ENCODE data around the gene RGS10.

RGS10 gene

GRCh38 chr10:119501690-119502089 is 40.8 kb downstream of the RGS10 start:
- peaks cover 34% of the 10 kb centered on the region for H3K36me3 ChIP-seq (ENCODE audit: insufficient read depth, low read length)
- peak overlapping the region in 1 of 2 experiments; percentile 10; a peak in 2 of 4 replicates for H3K4me3 ChIP-seq (ENCODE audit: low read depth in 1 of 2, low read length in 2 of 2)
- peak overlapping the region; percentile 59 for H2AFZ ChIP-seq (ENCODE audit: low read depth, low read length)
- H3K9me3 ChIP-seq (ENCODE audit: insufficient read depth, low read length, severe bottlenecking), result no peaks in the 10 kb centered on the region
- H4K20me1 ChIP-seq (ENCODE audit: insufficient read depth, low read length), result no peaks in the 10 kb centered on the region
- DNase-seq (peak; percentile 62), ATAC-seq (ENCODE audit: insufficient read depth, low read depth) (peak; percentile 27)
- TF ChIP-seq EZH2 (IDR thresholded peaks at IDR 0.05; ENCODE audit: borderline replicate concordance, low read depth, low read length, severe bottlenecking) (no peak), CTCF (IDR thresholded peaks at IDR 0.05; ENCODE audit: borderline replicate concordance, extremely low read depth, low read length, poor library complexity, severe bottlenecking) (no peak)
- peak overlapping the region; percentile 57 for H3K9ac ChIP-seq (ENCODE audit: low read depth, low read length)
- H3K27me3 ChIP-seq (ENCODE audit: insufficient read depth, low read length, poor library complexity), result no peaks in the 10 kb centered on the region
- H3K27ac ChIP-seq (ENCODE audit: low read length), result peak overlapping the region; percentile 94
- H3K79me2 ChIP-seq (ENCODE audit: insufficient read depth, low read length), result peaks cover 3% of the 10 kb centered on the region; the same call in 1 of the 2 replicates
- H3K4me2 ChIP-seq (ENCODE audit: insufficient read depth, low read length), result peak overlapping the region; percentile 70
- H3K4me1 ChIP-seq (ENCODE audit: insufficient read depth, low read length), result peaks cover 36% of the 10 kb centered on the region

- ATAC-seq (ENCODE audit: insufficient read depth, low read depth) (no peak), DNase-seq (no peak)
- Histone ChIP-seq H3K4me2 (ENCODE audit: insufficient read depth, low read length) (no peak overlapping the region; the same call in 1 of the 2 replicates), H2AFZ (ENCODE audit: low read depth, low read length) (no peak overlapping the region), H3K4me3 (ENCODE audit: low read depth in 1 of 2, low read length in 2 of 2) (no peak overlapping the region), H3K9ac (ENCODE audit: low read depth, low read length) (peak overlapping the region; percentile 57; the same call in 1 of the 2 replicates), H3K27ac (ENCODE audit: low read length) (peak overlapping the region; percentile 94), H3K36me3 (ENCODE audit: insufficient read depth, low read length) (peaks cover 30% of the 10 kb centered on the region), H3K79me2 (ENCODE audit: insufficient read depth, low read length) (peaks cover 3% of the 10 kb centered on the region; the same call in 1 of the 2 replicates), H3K27me3 (ENCODE audit: insufficient read depth, low read length, poor library complexity) (no peaks in the 10 kb centered on the region), H3K9me3 (ENCODE audit: insufficient read depth, low read length, severe bottlenecking) (no peaks in the 10 kb centered on the region), H3K4me1 (ENCODE audit: insufficient read depth, low read length) (peaks cover 36% of the 10 kb centered on the region), H4K20me1 (ENCODE audit: insufficient read depth, low read length) (no peaks in the 10 kb centered on the region)
- TF ChIP-seq EZH2 (IDR thresholded peaks at IDR 0.05; ENCODE audit: borderline replicate concordance, low read depth, low read length, severe bottlenecking), result no peak
- TF ChIP-seq CTCF (IDR thresholded peaks at IDR 0.05; ENCODE audit: borderline replicate concordance, extremely low read depth, low read length, poor library complexity, severe bottlenecking), result no peak
Measured at GRCh38 chr10:119500821-119501220, 41.7 kb downstream of the RGS10 start.

- Histone ChIP-seq H2AFZ (ENCODE audit: low read depth, low read length) (no peak overlapping the region), H4K20me1 (ENCODE audit: insufficient read depth, low read length) (no peaks in the 10 kb centered on the region), H3K79me2 (ENCODE audit: insufficient read depth, low read length) (peaks cover 3% of the 10 kb centered on the region; the same call in 1 of the 2 replicates), H3K9me3 (ENCODE audit: insufficient read depth, low read length, severe bottlenecking) (no peaks in the 10 kb centered on the region), H3K4me1 (ENCODE audit: insufficient read depth, low read length) (peaks cover 36% of the 10 kb centered on the region), H3K4me2 (ENCODE audit: insufficient read depth, low read length) (no peak overlapping the region), H3K27me3 (ENCODE audit: insufficient read depth, low read length, poor library complexity) (no peaks in the 10 kb centered on the region), H3K36me3 (ENCODE audit: insufficient read depth, low read length) (peaks cover 25% of the 10 kb centered on the region), H3K4me3 (ENCODE audit: low read depth in 1 of 2, low read length in 2 of 2) (no peak overlapping the region), H3K27ac (ENCODE audit: low read length) (peak overlapping the region; percentile 94; the same call in 1 of the 2 replicates), H3K9ac (ENCODE audit: low read depth, low read length) (no peak overlapping the region)
- ATAC-seq (ENCODE audit: insufficient read depth, low read depth) (no peak), DNase-seq (no peak)
- TF ChIP-seq EZH2 (IDR thresholded peaks at IDR 0.05; ENCODE audit: borderline replicate concordance, low read depth, low read length, severe bottlenecking), result no peak
- TF ChIP-seq CTCF (IDR thresholded peaks at IDR 0.05; ENCODE audit: borderline replicate concordance, extremely low read depth, low read length, poor library complexity, severe bottlenecking), result no peak
Measured at GRCh38 chr10:119500123-119500795, 42.3 kb downstream of the RGS10 start.

All from DND-41 (cell line).